Measurements from ENCODE around the gene C3orf22. TPM values are rescaled to one million over a fixed set of nuclear protein-coding genes. Genes with fewer than 3 reads are reported as not detected.

The C3orf22 gene
- total and polyA plus RNA-seq, 9 of the 15 experiments (the other 6 are each of a cell fraction or from before 2014, with no cell fraction given): not detected

DNA sequence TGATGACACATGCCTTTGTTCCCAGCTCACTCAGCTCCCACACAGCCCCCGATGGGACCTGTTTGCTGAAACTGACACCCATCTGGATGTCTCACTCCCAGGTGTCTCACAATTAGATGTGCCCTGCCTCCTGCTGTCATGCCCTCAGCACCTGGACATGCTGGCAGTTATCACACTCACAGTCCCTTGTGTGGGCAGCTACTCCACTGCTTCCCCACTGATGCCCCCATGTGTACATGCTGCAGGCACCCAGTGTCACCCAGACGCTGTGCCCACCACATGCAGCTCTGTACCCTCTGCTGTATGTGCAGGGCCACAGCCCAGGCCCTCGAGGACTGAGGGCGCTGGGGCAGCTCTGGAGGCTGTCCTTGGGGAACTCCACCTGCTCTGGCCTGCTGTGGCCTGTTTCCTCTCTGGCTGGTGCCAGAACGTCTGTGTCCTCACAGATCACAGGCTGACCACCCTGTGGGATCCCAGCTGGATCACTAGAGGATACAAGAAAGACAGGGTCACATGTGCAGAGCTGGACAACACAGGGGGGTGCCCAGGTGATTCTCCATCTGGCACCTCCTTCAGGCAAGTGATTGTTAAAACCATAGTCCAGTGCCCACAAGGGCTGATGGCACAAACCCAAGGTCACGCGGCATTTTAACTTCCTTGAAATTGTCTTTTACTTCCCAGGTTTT, 14.0 kb downstream of the C3orf22 start:
- H3K9me1 ChIP-seq (ENCODE audit: control insufficient read depth, insufficient read depth, low read length): no peaks in the 10 kb centered on the region
- DNase-seq (ENCODE audit: extremely low read depth in 1 of 4, low spot score in 3 of 4) (no peak), ATAC-seq (no peak), FAIRE-seq (no peak)
- WGBS (ENCODE audit: insufficient coverage, low coverage, missing lambda C conversion rate): 7% methylated on average over 3 of the region's 7 CpGs
- ChIA-PET POLR2A (interaction anchor here (0.8 kb wide), 1 partner anchor 70 kb away, joined by 3 read pairs; no protein-coding TSS in a partner anchor), CTCF (ENCODE audit: low intra/inter-chr PET ratio) (no interaction called here)
- no peak overlapping the region for H3K27ac ChIP-seq (ENCODE audit: extremely low read depth, low read depth, low read length)
- H3K79me2 ChIP-seq (ENCODE audit: control insufficient read depth, insufficient read depth, low read length): no peaks in the 10 kb centered on the region
- TF ChIP-seq HNRNPUL1 (IDR thresholded peaks at IDR 0.05; ENCODE audit: low read length) (no peak), GATAD2B (IDR thresholded peaks at IDR 0.05; ENCODE audit: borderline replicate concordance) (no peak), PPARD (CRISPR knock-in tag; IDR thresholded peaks at IDR 0.05) (no peak), DDX20 (tag; IDR thresholded peaks at IDR 0.05; ENCODE audit: low read depth) (no peak), NR2C2 (CRISPR knock-in tag; IDR thresholded peaks at IDR 0.05) (no peak), NR2C2 (tag; IDR thresholded peaks at IDR 0.05) (no peak), HNRNPLL (IDR thresholded peaks at IDR 0.05; ENCODE audit: low read depth, low read length, poor library complexity, severe bottlenecking) (no peak), NR2C1 (IDR thresholded peaks at IDR 0.05) (no peak), NR2C1 (tag; IDR thresholded peaks at IDR 0.05) (no peak), SMAD3 (CRISPR knock-in tag; conservative IDR thresholded peaks at IDR 0.05) (no peak), RFX1 (IDR thresholded peaks at IDR 0.05) (no peak)
- TF ChIP-seq, protein P1, sequence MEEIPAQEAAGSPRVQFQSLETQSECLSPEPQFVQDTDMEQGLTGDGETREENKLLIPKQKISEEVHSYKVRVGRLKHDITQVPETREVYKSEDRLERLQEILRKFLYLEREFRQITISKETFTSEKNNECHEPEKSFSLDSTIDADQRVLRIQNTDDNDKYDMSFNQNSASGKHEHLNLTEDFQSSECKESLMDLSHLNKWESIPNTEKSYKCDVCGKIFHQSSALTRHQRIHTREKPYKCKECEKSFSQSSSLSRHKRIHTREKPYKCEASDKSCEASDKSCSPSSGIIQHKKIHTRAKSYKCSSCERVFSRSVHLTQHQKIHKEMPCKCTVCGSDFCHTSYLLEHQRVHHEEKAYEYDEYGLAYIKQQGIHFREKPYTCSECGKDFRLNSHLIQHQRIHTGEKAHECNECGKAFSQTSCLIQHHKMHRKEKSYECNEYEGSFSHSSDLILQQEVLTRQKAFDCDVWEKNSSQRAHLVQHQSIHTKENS (CRISPR knock-in tag; IDR thresholded peaks at IDR 0.05): no peak
- TF ChIP-seq, protein P2, sequence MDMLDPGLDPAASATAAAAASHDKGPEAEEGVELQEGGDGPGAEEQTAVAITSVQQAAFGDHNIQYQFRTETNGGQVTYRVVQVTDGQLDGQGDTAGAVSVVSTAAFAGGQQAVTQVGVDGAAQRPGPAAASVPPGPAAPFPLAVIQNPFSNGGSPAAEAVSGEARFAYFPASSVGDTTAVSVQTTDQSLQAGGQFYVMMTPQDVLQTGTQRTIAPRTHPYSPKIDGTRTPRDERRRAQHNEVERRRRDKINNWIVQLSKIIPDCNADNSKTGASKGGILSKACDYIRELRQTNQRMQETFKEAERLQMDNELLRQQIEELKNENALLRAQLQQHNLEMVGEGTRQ (CRISPR knock-in tag; IDR thresholded peaks at IDR 0.05): no peak
- TF ChIP-seq, protein P3, sequence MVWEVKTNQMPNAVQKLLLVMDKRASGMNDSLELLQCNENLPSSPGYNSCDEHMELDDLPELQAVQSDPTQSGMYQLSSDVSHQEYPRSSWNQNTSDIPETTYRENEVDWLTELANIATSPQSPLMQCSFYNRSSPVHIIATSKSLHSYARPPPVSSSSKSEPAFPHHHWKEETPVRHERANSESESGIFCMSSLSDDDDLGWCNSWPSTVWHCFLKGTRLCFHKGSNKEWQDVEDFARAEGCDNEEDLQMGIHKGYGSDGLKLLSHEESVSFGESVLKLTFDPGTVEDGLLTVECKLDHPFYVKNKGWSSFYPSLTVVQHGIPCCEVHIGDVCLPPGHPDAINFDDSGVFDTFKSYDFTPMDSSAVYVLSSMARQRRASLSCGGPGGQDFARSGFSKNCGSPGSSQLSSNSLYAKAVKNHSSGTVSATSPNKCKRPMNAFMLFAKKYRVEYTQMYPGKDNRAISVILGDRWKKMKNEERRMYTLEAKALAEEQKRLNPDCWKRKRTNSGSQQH (CRISPR knock-in tag; IDR thresholded peaks at IDR 0.05): no peak
- no peak overlapping the region for H3K4me3 ChIP-seq
- H3K4me2 ChIP-seq (ENCODE audit: insufficient read depth, low read length): no peak overlapping the region
- in situ Hi-C loops (cut with MboI): no loop called here
- no peak overlapping the region for H3K9ac ChIP-seq (ENCODE audit: insufficient read depth in 1 of 2, low read depth in 2 of 2, low read length in 2 of 2)
- H2AFZ ChIP-seq (ENCODE audit: low read depth, low read length): no peak overlapping the region
- peaks cover 0 to 20% of the 10 kb centered on the region in 2 experiments; a peak in 3 of 5 replicates for H3K27me3 ChIP-seq (ENCODE audit: control insufficient read depth in 2 of 2, insufficient read depth in 2 of 2, low read length in 2 of 2)
- peaks cover 14 to 19% of the 10 kb centered on the region in 2 experiments for H3K4me1 ChIP-seq (replicated peaks in 1 of 2; ENCODE audit: control insufficient read depth in 2 of 2, insufficient read depth in 2 of 2, low read length in 2 of 2)
- no peaks in the 10 kb centered on the region for H4K20me1 ChIP-seq (replicated peaks; ENCODE audit: control insufficient read depth, insufficient read depth, low read length)
- H3K9me3 ChIP-seq (replicated peaks; ENCODE audit: control insufficient read depth, insufficient read depth, low read depth, low read length): peaks cover 2% of the 10 kb centered on the region
- no TSS peak for BruUV-seq (replicated peaks)
- H3K36me3 ChIP-seq (ENCODE audit: control insufficient read depth, insufficient read depth, low read length): no peaks in the 10 kb centered on the region
- intact Hi-C loops (cut with micrococcal nuclease): no loop called here

Data from K562 (cell line).